ENCODE measurements around the gene PDE4B.

- TF ChIP-seq CTCF (IDR thresholded peaks at IDR 0.05) (no peak), POLR2A (IDR thresholded peaks at IDR 0.05; ENCODE audit: low read depth) (no peak), EP300 (IDR thresholded peaks at IDR 0.05) (no peak)
These were observed 524.5 kb downstream of the PDE4B start for GRCh38 chr1:66317248-66317515.

All from esophagus muscularis mucosa (tissue), 4 donors.